ENCODE measurements around the gene ZNF195.

- no peak for TF ChIP-seq CTCF (IDR thresholded peaks at IDR 0.05)
- TF ChIP-seq ZBTB43 (CRISPR knock-in tag; IDR thresholded peaks at IDR 0.05): no peak
- TF ChIP-seq NFE2L1 (CRISPR knock-in tag; IDR thresholded peaks at IDR 0.05): no peak
- no peak for TF ChIP-seq E2F1 (CRISPR knock-in tag; IDR thresholded peaks at IDR 0.05)
- TF ChIP-seq USF2 (CRISPR knock-in tag; IDR thresholded peaks at IDR 0.05): no peak
Observed at GRCh38 chr11:3356858-3357257, 22.1 kb downstream of the ZNF195 start.

All from WTC11 (cell line).